NCI-H2107 treated with DMSO at 0.1 percent for 48 hours (cell line): Measurements from ENCODE around the gene ITGB1.

Source experiments
- DNase-seq: peaks from one replicate; lab custom pipeline; 2025; ENCODE audit not compliant: unreplicated experiment; lab: John Stamatoyannopoulos, UW

Gene ITGB1

GRCh38 chr10:32893434-32893833 lies 64.6 kb downstream of the ITGB1 start:
- no peak for DNase-seq

- no peak for DNase-seq
These were observed 66.8 kb downstream of the ITGB1 start for GRCh38 chr10:32891261-32891660.

GRCh38 chr10:32890444-32890843 lies 67.6 kb downstream of the ITGB1 start:
- DNase-seq: no peak

- no peak for DNase-seq
These were observed 68.3 kb downstream of the ITGB1 start for GRCh38 chr10:32889631-32890212.

- no peak for DNase-seq
These were observed 69.7 kb downstream of the ITGB1 start for GRCh38 chr10:32888161-32888927.

- DNase-seq: no peak
These were observed 70.5 kb downstream of the ITGB1 start for GRCh38 chr10:32887481-32887880.

GRCh38 chr10:32882076-32882475 lies 76.0 kb downstream of the ITGB1 start:
- no peak for DNase-seq

- no peak for DNase-seq
These were observed 79.4 kb downstream of the ITGB1 start for GRCh38 chr10:32878646-32879045.

GRCh38 chr10:32877915-32878314 lies 80.1 kb downstream of the ITGB1 start:
- DNase-seq: no peak

- no peak for DNase-seq
These were observed 92.9 kb downstream of the ITGB1 start for GRCh38 chr10:32865170-32865569.

GRCh38 chr10:32854435-32854834 lies 103.6 kb downstream of the ITGB1 start:
- no peak for DNase-seq

GRCh38 chr10:32851301-32851700 lies 106.7 kb downstream of the ITGB1 start:
- DNase-seq: no peak
